HepG2 (cell line): ENCODE measurements around the gene ADH4. TPM values are rescaled to one million over a fixed set of nuclear protein-coding genes. Genes with fewer than 3 reads are reported as not detected.
"Not testable (repeated sequence)": the region's sequence is repeated elsewhere in the genome, so short reads cannot be mapped to it uniquely, and the experiment has no call there.

ENCODE experiments used
- ATAC-seq: fragments of 200-7000 bp; cut with Tn5 transposase; 3 replicates; pipeline ENCODE4 v1.9.1; 2020; ENCODE audit warnings: mild to moderate bottlenecking, moderate library complexity
- BruUV-seq: library from RNA; stranded (reverse); fragments of 400-500 nt; replicated peaks from 2 replicates; lab custom pipeline; 2021; lab: Mats Ljungman, UMichigan
- CTCF ChIA-PET: fragments of 300-600 bp; formaldehyde crosslinking; extraction: SDS; loops from one replicate; lab custom pipeline; 2021; ENCODE audit warnings: low total read pairs, inconsistent platforms, low intra/inter-chr PET ratio; lab: Yijun Ruan, JAX
- POLR2A ChIA-PET: fragments of 350-600 bp; sonication (Branson Sonifier 250); formaldehyde crosslinking; loops from one replicate; lab custom pipeline; 2020; ENCODE audit warnings: antibody characterized with exemption, inconsistent platforms; lab: Yijun Ruan, JAX
- DNase-seq: peaks from one replicate; pipeline ENCODE4 v3.0.0-alpha.2; 2015; ENCODE audit warnings: low spot score
- FAIRE-seq: peaks from 3 replicates; lab custom pipeline; 2011; peaks lifted over from hg19 to GRCh38; lab: Jason Lieb, UNC
- H2AFZ ChIP-seq: one replicate; pipeline ENCODE4 v1.6.1; 2011; ENCODE audit warnings: low read length, inconsistent platforms
- H3K27ac ChIP-seq: fragments of 300-600 bp; 3 replicates; pipeline ENCODE4 v1.8.0; 2011; ENCODE audit warnings: mixed run types, mild to moderate bottlenecking, mixed read lengths, low read length, inconsistent platforms; ENCODE audit not compliant: insufficient read depth; ENCODE audit errors: extremely low read length
- H3K27me3 ChIP-seq, 2 experiments: fragments of 200-600 bp in 1 of 2; 2 replicates in 1 of 2; 3 replicates in 1 of 2; pipeline versions ENCODE4 v1.6.0 to v1.8.0; 2011; ENCODE audit warnings: low read length in 2 of 2, mild to moderate bottlenecking in 2 of 2, moderate library complexity in 2 of 2, inconsistent platforms in 1 of 2; ENCODE audit not compliant: insufficient read depth in 2 of 2, control insufficient read depth in 1 of 2
- H3K36me3 ChIP-seq, 2 experiments: fragments of 200-600 bp in 1 of 2; replicated peaks in 1 of 2; 2 replicates in 1 of 2; 3 replicates in 1 of 2; pipeline versions ENCODE4 v1.5.1 to v1.8.0; 2011; ENCODE audit warnings: low read length in 2 of 2, inconsistent platforms in 1 of 2; ENCODE audit not compliant: insufficient read depth in 2 of 2, control insufficient read depth in 1 of 2
- H3K4me1 ChIP-seq: 2 replicates; pipeline ENCODE4 v1.5.1; 2012; ENCODE audit warnings: low read length, inconsistent platforms; ENCODE audit not compliant: insufficient read depth
- H3K4me2 ChIP-seq: 2 replicates; pipeline ENCODE4 v1.6.0; 2011; ENCODE audit warnings: low read depth, low read length, inconsistent platforms
- H3K4me3 ChIP-seq, 3 experiments: fragments of 200-600 bp in 1 of 3; sonication (generic), shearing (Covaris generic) in 1 of 3; replicated peaks in 1 of 3; 2 replicates each; pipeline ENCODE4 v1.5.1; 2011 to 2016; ENCODE audit warnings: low read length in 3 of 3, inconsistent platforms in 2 of 3, low read depth in 2 of 3, mild to moderate bottlenecking in 2 of 3, control low read depth in 1 of 3, mixed read lengths in 1 of 3; ENCODE audit not compliant: insufficient read depth in 1 of 3
- H3K79me2 ChIP-seq: one replicate; pipeline ENCODE4 v1.6.1; 2011; ENCODE audit warnings: low read length, inconsistent platforms; ENCODE audit not compliant: insufficient read depth
- H3K9ac ChIP-seq: 2 replicates; pipeline ENCODE4 v1.6.0; 2011; ENCODE audit warnings: mild to moderate bottlenecking, low read depth, low read length, inconsistent platforms; ENCODE audit not compliant: insufficient read depth
- H3K9me3 ChIP-seq: 2 replicates; pipeline ENCODE4 v1.5.1; 2012; ENCODE audit warnings: mild to moderate bottlenecking, low read length
- H4K20me1 ChIP-seq: 2 replicates; pipeline ENCODE4 v1.6.0; 2011; ENCODE audit warnings: inconsistent platforms, mild to moderate bottlenecking, low read length, moderate library complexity; ENCODE audit not compliant: insufficient read depth
- ARID5B ChIP-seq: IDR thresholded peaks from 2 replicates; pipeline ENCODE4 v1.4.0; 2020; ENCODE audit warnings: mild to moderate bottlenecking, missing genetic modification reagents
- WGBS: methylation state at CpG from one replicate; pipeline ENCODE4 v1.1.6; 2017; ENCODE audit warnings: low lambda C conversion rate; 5-methylcytosine and 5-hydroxymethylcytosine counted together
- in situ Hi-C: cut with HindIII; loops from 2 replicates; pipeline ENCODE4 v1.10.0; 2017; ENCODE audit warnings: low pct_unique_long_range_greater_than_20kb; ENCODE audit not compliant: extremely low pct_ligation_motif_present
- intact Hi-C: fragments of 100-400 bp; cut with micrococcal nuclease; formaldehyde crosslinking; loops from one replicate; pipeline ENCODE4 v1.10.0; 2022; ENCODE audit not compliant: unreplicated experiment
- polyA plus RNA-seq, 8 experiments: library from polyadenylated mRNA; depleted of rRNA in 3 of 8; stranded (reverse) in 7 of 8; unstranded in 1 of 8; fragments of >200 nt; fragmentation: Illumina TruSeq in 4 of 8; extraction: Trizol in 4 of 8; gene quantifications; 2 replicates each; pipeline versions ENCODE4 v1.2.1 to v1.2.3, GENCODE V29; 2011 to 2016; ENCODE audit warnings: low read depth in 4 of 8, missing spikeins in 1 of 8, mixed read lengths in 1 of 8; ENCODE audit not compliant: insufficient read depth in 1 of 8
- total RNA-seq, 5 experiments: library from RNA; depleted of rRNA; stranded (reverse); fragments of >200 nt; fragmentation: Illumina TruSeq; extraction: Trizol; gene quantifications; 2 replicates each; pipeline ENCODE4 v1.2.3, GENCODE V29; 2016; ENCODE audit warnings: low read depth in 1 of 5

The ADH4 gene
- total and polyA plus RNA-seq, 2 of the 13 experiments (the other 11 are each of a cell fraction or from before 2014, with no cell fraction given) = 24.3 to 31.1 TPM

GRCh38 chr4:99117122-99117841 lies 26.8 kb downstream of the ADH4 start (continued):
- TF ChIP-seq ARID5B (CRISPR knock-in tag) = peak; percentile 8; the same call in 1 of the 2 replicates

- H3K9me3 ChIP-seq, H3K4me1 ChIP-seq, CTCF ChIA-PET, ATAC-seq, H3K4me2 ChIP-seq, DNase-seq, H3K27me3 ChIP-seq, FAIRE-seq, H4K20me1 ChIP-seq, H3K4me3 ChIP-seq, H3K79me2 ChIP-seq, H2AFZ ChIP-seq, intact Hi-C loops, H3K27ac ChIP-seq, H3K9ac ChIP-seq, POLR2A ChIA-PET, H3K36me3 ChIP-seq, BruUV-seq, in situ Hi-C loops: not testable (repeated sequence)
- WGBS = 89% methylated on average over 12 of the region's 12 CpGs
Observed at GRCh38 chr4:99109286-99109685, 34.8 kb downstream of the ADH4 start.
